GM23248 (cell line): ENCODE results near the gene HMGN4. TPM values are rescaled to one million over a fixed set of nuclear protein-coding genes. Genes with fewer than 3 reads are reported as not detected.
"Not testable (repeated sequence)": the region's sequence is repeated elsewhere in the genome, so short reads cannot be mapped to it uniquely, and the experiment has no call there.

ENCODE experiments used
- DNase-seq: peaks from one replicate; pipeline ENCODE4 v3.0.0-alpha.2; 2015
- H2AFZ ChIP-seq: fragments of 200-600 bp; sonication (generic); 2 replicates; pipeline ENCODE4 v1.6.1; 2016; ENCODE audit warnings: antibody characterized with exemption
- H3F3A ChIP-seq: fragments of 200-600 bp; sonication (generic); 2 replicates; pipeline ENCODE4 v1.6.1; 2016; ENCODE audit warnings: mild to moderate bottlenecking, antibody characterized with exemption, mixed run types; ENCODE audit not compliant: insufficient read depth
- H3K27ac ChIP-seq: fragments of 200-600 bp; sonication (generic); 2 replicates; pipeline ENCODE4 v1.5.1; 2016; ENCODE audit warnings: mild to moderate bottlenecking
- H3K27me3 ChIP-seq: fragments of 200-600 bp; sonication (generic); replicated peaks from 2 replicates; pipeline ENCODE4 v1.6.1; 2016; ENCODE audit warnings: mild to moderate bottlenecking; ENCODE audit not compliant: insufficient read depth
- H3K36me3 ChIP-seq: fragments of 200-600 bp; sonication (generic); 2 replicates; pipeline ENCODE4 v1.6.1; 2016; ENCODE audit warnings: low read depth, mild to moderate bottlenecking
- H3K4me1 ChIP-seq: fragments of 200-600 bp; sonication (generic); 2 replicates; pipeline ENCODE4 v1.6.1; 2016; ENCODE audit warnings: mild to moderate bottlenecking; ENCODE audit not compliant: insufficient read depth
- H3K4me2 ChIP-seq: fragments of 200-600 bp; sonication (generic); one replicate; pipeline ENCODE4 v1.6.1; 2016; ENCODE audit warnings: mild to moderate bottlenecking; ENCODE audit not compliant: unreplicated experiment
- H3K4me3 ChIP-seq: fragments of 200-600 bp; sonication (generic); 2 replicates; pipeline ENCODE4 v1.5.1; 2016; ENCODE audit warnings: mild to moderate bottlenecking
- H3K79me2 ChIP-seq: fragments of 200-600 bp; sonication (generic); 2 replicates; pipeline ENCODE4 v1.6.1; 2016; ENCODE audit warnings: mild to moderate bottlenecking; ENCODE audit not compliant: insufficient read depth
- H3K9ac ChIP-seq: fragments of 200-600 bp; sonication (generic); 2 replicates; pipeline ENCODE4 v1.6.1; 2016; ENCODE audit warnings: mild to moderate bottlenecking
- H3K9me2 ChIP-seq: fragments of 200-600 bp; sonication (generic); 2 replicates; pipeline ENCODE4 v1.6.1; 2016; ENCODE audit warnings: mixed run types, mild to moderate bottlenecking, moderate library complexity; ENCODE audit not compliant: insufficient read depth
- H3K9me3 ChIP-seq: fragments of 200-600 bp; sonication (generic); one replicate; pipeline ENCODE4 v1.6.1; 2017; ENCODE audit warnings: low read depth
- H4K20me1 ChIP-seq: fragments of 200-600 bp; sonication (generic); 2 replicates; pipeline ENCODE4 v1.6.0; 2016; ENCODE audit not compliant: insufficient read depth
- EZH2 ChIP-seq: fragments of 200-600 bp; sonication (generic); IDR thresholded peaks from 2 replicates; pipeline ENCODE4 v1.6.1; 2018; ENCODE audit warnings: antibody characterized with exemption, mild to moderate bottlenecking; ENCODE audit not compliant: insufficient read depth, poor library complexity, severe bottlenecking
- EZH2phosphoT487 ChIP-seq: fragments of 200-600 bp; sonication (generic); IDR thresholded peaks from 2 replicates; pipeline ENCODE4 v1.6.1; 2018; ENCODE audit warnings: antibody characterized with exemption, moderate library complexity, mild to moderate bottlenecking, low read depth; ENCODE audit not compliant: insufficient read depth
- WGBS, 2 experiments: methylation state at CpG; one replicate each; pipeline ENCODE4 v1.1.6; 2015 to 2017; ENCODE audit warnings: low lambda C conversion rate in 2 of 2, low coverage in 1 of 2; ENCODE audit errors: missing lambda C conversion rate in 2 of 2; 5-methylcytosine and 5-hydroxymethylcytosine counted together
- in situ Hi-C: fragments of 300-500 bp; cut with MboI; formaldehyde crosslinking; loops from 2 replicates; pipeline ENCODE4 v1.15.0; 2020
- polyA plus RNA-seq: library from polyadenylated mRNA; unstranded; fragments of >200 nt; fragmentation: Nextera tagmentation; extraction: Ambion mirVana; gene quantifications from 2 replicates; pipeline ENCODE4 v1.2.1, GENCODE V29; 2016
- total RNA-seq: library from RNA; depleted of rRNA; stranded (reverse); fragments of >200 nt; shearing (Covaris generic); gene quantifications from 2 replicates; pipeline ENCODE4 v1.2.3, GENCODE V29; 2014

Gene HMGN4
- total and polyA plus RNA-seq, 2 experiments from 2014 or later, result 67.1 to 87.2 TPM

- 1 to 2% methylated on average over 35 to 49 of the region's 49 CpGs for WGBS, 2 experiments
- in situ Hi-C loops, result no loop called here
These were observed 17.1 kb upstream of the HMGN4 start for GRCh38 chr6:26520850-26521599.

GRCh38 chr6:26521600-26522391, 16.4 kb upstream of the HMGN4 start:
- Histone ChIP-seq H2AFZ (peak overlapping the region; percentile 89), H3K9me2 (no peaks in the 10 kb centered on the region), H3F3A (peaks cover 20% of the 10 kb centered on the region), H3K79me2 (peaks cover 28% of the 10 kb centered on the region), H4K20me1 (no peaks in the 10 kb centered on the region), H3K36me3 (no peaks in the 10 kb centered on the region), H3K27me3 (no peaks in the 10 kb centered on the region), H3K9me3 (no peaks in the 10 kb centered on the region), H3K9ac (peak overlapping the region; percentile 91), H3K27ac (peak overlapping the region; percentile 91), H3K4me3 (peak overlapping the region; percentile 71), H3K4me2 (peak overlapping the region; percentile 88), H3K4me1 (peaks cover 14% of the 10 kb centered on the region)
- WGBS, 2 experiments, result 1 to 3% methylated on average over 49 to 60 of the region's 74 CpGs
- in situ Hi-C loops, result no loop called here
- TF ChIP-seq EZH2, result no peak
- DNase-seq, result peak; percentile 85

More at GRCh38 chr6:26520850-26521599, 17.1 kb upstream of the HMGN4 start:
- Histone ChIP-seq H3K9me3 (no peaks in the 10 kb centered on the region), H3K4me3 (peak overlapping the region; percentile 71), H3F3A (peaks cover 20% of the 10 kb centered on the region), H3K4me1 (peaks cover 14% of the 10 kb centered on the region), H3K9ac (peak overlapping the region; percentile 91), H4K20me1 (no peaks in the 10 kb centered on the region), H3K9me2 (no peaks in the 10 kb centered on the region), H3K79me2 (peaks cover 28% of the 10 kb centered on the region), H3K27ac (peak overlapping the region; percentile 91), H3K4me2 (peak overlapping the region; percentile 88), H3K36me3 (no peaks in the 10 kb centered on the region), H3K27me3 (no peaks in the 10 kb centered on the region), H2AFZ (peak overlapping the region; percentile 89)
- DNase-seq, result peak; percentile 92
- TF ChIP-seq EZH2, result no peak
- TF ChIP-seq EZH2phosphoT487, result no peak

DNA sequence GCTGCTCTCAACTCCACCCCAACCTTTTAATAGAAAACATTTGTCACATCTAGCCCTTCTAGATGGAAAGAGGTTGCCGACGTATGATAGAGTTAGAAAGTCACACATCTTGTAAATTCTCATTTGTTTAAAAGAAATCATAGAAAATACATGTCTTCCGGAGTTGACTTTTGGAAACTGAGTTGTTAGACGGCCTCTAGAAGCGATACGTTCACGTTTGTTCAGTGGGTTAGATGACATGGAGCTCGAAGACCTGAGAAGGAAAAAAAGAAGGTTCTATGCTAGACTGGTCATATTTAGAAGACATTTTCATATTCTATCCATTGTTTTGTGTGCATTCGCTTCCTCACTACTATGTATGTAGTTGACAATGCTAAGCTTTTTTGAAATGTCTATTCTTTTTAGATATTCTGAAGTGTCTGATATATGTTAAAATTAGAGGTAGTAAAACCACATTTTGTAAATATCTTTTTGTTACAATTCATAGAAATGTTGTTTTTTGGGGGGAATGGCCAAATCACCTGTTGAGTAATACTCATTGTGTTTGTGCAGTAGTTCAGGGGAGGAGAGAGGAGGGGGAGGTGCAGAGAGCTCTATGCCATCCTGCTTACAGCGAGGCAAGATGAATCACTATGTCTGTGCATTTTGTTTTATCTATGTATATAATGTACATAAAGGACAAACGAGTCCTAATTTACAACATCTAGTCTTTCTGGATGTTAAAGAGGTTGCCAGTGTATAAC, 15.5 kb upstream of the HMGN4 start:
- H3K36me3 ChIP-seq, H4K20me1 ChIP-seq, in situ Hi-C loops, H3K27me3 ChIP-seq, H3K9me3 ChIP-seq, H3K9me2 ChIP-seq: not testable (repeated sequence)
- H3K4me2 ChIP-seq, result peak overlapping the region; percentile 88
- peaks cover 28% of the 10 kb centered on the region for H3K79me2 ChIP-seq
- DNase-seq, result peak; percentile 24
- peak overlapping the region; percentile 91 for H3K9ac ChIP-seq
- peak overlapping the region; percentile 89 for H2AFZ ChIP-seq
- peaks cover 20% of the 10 kb centered on the region for H3F3A ChIP-seq
- peak overlapping the region; percentile 91 for H3K27ac ChIP-seq
- 51 to 55% methylated on average over 11 of the region's 11 CpGs for WGBS, 2 experiments
- H3K4me1 ChIP-seq, result peaks cover 14% of the 10 kb centered on the region
- peak overlapping the region; percentile 71 for H3K4me3 ChIP-seq

GRCh38 chr6:26524314-26524713, 13.9 kb upstream of the HMGN4 start:
- DNase-seq, H3K36me3 ChIP-seq, H3K27me3 ChIP-seq, H3K9me2 ChIP-seq, H4K20me1 ChIP-seq, H3K9me3 ChIP-seq, in situ Hi-C loops, H2AFZ ChIP-seq, H3K27ac ChIP-seq, H3K4me2 ChIP-seq, H3K4me3 ChIP-seq, H3K9ac ChIP-seq: not testable (repeated sequence)
- WGBS, 2 experiments, result 95 to 97% methylated on average over 2 of the region's 2 CpGs
- H3K4me1 ChIP-seq, result peaks cover 14% of the 10 kb centered on the region
- peaks cover 28% of the 10 kb centered on the region for H3K79me2 ChIP-seq
- peaks cover 20% of the 10 kb centered on the region for H3F3A ChIP-seq
